B cell (primary cell): ENCODE results near the gene TMEM222.

Source experiments
- CTCF ChIP-seq: fragments of 200-600 bp; IDR thresholded peaks from one replicate; pipeline ENCODE4 v1.8.0; 2022; ENCODE audit warnings: antibody characterized with exemption, mild to moderate bottlenecking
- EZH2 ChIP-seq: IDR thresholded peaks from 2 replicates; pipeline ENCODE4 v1.6.1; 2012; ENCODE audit warnings: borderline replicate concordance, low read depth, mild to moderate bottlenecking, moderate library complexity, low read length; ENCODE audit not compliant: insufficient read depth, poor library complexity, severe bottlenecking

- TF ChIP-seq CTCF (no peak), EZH2 (no peak)
These were observed 37.0 kb downstream of the TMEM222 start for GRCh38 chr1:27358928-27359313.
